ENCODE data around the gene HBP1.

The HBP1 gene

DNA sequence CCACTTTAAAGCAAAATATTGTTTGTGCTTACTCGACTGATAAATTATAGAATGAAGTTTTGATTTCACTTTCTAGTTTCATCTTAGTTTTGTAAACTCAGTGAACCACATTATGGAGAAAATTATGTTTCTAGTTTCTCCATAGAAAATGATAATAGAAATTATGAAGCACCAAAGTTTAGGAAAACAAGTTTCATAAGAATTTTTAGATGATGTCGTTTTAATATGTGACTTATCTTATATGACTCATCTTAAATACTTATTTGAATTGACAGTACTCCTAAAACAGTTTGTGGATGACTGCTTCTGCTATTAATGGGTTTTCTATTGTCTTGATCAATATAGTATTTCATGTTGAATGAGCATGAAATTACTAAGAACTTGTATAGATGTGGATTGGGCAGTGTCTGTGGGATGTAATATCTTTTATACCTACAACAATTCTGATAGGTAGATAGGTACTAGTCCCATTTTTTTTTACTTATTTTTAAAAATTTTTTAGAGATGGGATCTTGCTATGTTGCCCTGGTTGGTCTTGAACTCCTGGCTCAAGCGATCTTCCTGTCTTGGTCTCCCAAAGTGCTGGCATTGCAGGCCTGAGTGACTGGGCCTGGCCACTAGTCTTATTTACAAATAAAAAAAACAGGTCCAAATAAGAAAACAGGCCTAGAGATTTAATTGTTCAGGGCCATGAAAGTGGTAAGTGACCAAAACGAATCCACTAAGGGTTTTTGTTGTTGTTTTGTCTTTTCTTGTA is 3.7 kb downstream of the HBP1 start:
- no peak overlapping the region for H3K4me3 ChIP-seq (ENCODE audit: low read depth, low read length)
- TF ChIP-seq, protein P1, sequence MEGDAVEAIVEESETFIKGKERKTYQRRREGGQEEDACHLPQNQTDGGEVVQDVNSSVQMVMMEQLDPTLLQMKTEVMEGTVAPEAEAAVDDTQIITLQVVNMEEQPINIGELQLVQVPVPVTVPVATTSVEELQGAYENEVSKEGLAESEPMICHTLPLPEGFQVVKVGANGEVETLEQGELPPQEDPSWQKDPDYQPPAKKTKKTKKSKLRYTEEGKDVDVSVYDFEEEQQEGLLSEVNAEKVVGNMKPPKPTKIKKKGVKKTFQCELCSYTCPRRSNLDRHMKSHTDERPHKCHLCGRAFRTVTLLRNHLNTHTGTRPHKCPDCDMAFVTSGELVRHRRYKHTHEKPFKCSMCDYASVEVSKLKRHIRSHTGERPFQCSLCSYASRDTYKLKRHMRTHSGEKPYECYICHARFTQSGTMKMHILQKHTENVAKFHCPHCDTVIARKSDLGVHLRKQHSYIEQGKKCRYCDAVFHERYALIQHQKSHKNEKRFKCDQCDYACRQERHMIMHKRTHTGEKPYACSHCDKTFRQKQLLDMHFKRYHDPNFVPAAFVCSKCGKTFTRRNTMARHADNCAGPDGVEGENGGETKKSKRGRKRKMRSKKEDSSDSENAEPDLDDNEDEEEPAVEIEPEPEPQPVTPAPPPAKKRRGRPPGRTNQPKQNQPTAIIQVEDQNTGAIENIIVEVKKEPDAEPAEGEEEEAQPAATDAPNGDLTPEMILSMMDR (conservative IDR thresholded peaks at IDR 0.05; ENCODE audit: low read depth, low read length), result no peak
- DNase-seq (ENCODE audit: low read depth), result no peak

DNA sequence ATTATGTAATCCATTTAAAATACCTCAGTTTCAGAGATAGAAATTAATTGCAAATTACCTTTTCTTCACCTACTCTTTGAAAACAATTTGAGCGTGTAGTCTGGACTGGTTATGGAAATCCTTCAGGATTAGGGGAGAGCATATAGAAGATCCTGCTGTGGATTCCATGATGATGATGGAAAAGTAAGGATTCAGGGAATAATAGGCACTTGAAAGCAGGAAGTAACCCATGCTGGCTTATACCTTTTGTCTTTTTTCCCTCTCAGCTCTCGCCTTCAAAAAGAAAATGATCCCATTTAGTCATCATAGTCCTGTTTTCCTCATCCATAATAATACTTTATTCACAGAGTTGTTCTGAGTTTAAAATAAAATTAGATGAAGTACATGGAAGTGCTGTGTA is 4.4 kb downstream of the HBP1 start:
- TF ChIP-seq, protein P1 (conservative IDR thresholded peaks at IDR 0.05; ENCODE audit: low read depth, low read length), result no peak
- DNase-seq (ENCODE audit: low read depth), result no peak
- H3K4me3 ChIP-seq (ENCODE audit: low read depth, low read length), result no peak overlapping the region

DNA sequence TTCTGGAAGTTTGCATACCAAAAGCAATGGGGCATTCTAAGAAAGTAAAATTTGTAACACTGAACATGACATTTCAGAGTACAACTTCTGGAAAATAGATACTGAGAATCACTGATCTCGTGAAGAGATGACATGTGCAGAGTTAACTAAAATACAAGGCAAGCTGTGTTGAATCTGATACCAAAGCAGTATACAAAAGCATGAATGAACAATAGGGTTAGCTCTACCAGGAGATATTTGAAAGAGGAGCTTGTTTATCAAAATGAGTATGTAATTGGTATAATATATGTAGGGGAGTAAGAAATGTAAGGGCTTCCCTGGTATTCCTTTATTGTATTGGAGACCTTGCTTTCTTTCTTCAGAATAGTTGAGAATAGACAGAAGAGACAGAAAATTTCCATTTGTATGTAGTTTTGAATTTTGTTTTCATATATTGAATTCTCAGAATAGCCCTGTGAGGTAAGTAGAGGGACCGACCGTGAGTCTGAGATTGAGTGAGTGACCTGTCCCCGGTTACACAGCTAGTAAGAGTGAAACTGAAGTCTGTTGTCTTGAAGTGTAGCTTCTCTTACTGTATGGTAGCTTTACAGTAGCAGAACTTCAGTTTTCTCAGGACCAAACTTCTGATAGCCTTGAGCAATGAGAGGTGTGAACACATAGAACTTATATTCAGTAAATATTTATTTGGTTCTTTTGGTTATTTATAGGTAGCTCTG is 5.0 kb downstream of the HBP1 start:
- TF ChIP-seq, protein P1 (conservative IDR thresholded peaks at IDR 0.05; ENCODE audit: low read depth, low read length), result no peak
- no peak overlapping the region for H3K4me3 ChIP-seq (ENCODE audit: low read depth, low read length)
- no peak for DNase-seq (ENCODE audit: low read depth)

DNA sequence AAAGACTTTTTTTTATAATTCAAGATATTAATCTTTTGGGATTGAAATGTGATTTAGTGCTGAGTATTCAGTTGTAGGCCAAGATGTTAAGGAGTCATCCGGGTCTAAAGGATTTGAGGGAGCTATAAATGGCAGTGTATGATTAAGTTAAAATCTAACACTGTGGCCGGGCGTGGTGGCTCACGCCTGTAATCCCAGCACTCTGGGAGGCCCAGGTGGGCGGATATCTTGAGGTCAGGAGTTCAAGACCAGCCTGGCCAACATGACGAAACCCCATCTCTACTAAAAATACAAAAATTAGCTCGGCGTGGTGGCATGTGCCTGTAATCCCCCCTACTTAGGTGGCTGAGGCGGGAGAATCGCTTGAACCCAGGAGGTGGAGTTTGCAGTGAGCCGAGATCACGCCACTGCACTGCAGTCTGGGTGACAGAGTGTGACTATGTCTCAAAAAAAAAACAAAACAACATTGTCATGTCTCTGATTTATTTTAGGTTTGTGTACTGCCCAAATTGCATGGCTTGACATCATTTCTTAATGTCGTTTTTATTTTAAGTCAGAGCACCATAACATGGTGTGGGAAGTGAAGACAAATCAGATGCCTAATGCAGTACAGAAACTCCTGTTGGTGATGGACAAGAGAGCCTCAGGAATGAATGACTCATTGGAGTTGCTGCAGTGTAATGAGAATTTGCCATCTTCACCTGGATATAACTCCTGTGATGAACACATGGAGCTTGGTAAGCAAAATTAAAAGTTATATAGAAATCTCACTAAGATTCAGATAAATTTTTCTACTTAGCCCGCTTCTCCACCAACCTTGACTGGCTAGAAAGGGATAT is 10.7 kb downstream of the HBP1 start:
- DNase-seq (ENCODE audit: low read depth), result peak; percentile 56
- TF ChIP-seq, protein P1 (conservative IDR thresholded peaks at IDR 0.05; ENCODE audit: low read depth, low read length), result no peak
- H3K4me3 ChIP-seq (ENCODE audit: low read depth, low read length), result no peak overlapping the region

DNA sequence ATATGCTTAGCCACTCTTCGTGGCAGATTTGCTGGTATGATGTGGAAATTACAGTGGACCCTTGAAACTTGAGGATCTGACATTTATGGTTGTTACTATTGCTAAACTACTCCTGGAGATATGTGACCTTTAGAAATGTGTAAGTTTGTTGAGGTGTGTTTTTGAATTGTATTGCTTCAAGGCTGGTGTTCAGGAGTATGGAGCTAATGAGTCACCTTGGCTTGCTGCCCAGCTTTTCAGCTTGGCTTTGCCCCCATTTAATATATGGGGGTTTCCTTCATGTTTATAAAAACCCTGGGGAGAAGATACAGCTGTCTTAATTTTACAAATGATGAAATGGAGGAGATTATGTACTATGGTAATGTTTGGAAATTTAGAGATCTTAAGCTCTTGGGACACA is 11.6 kb downstream of the HBP1 start:
- TF ChIP-seq, protein P1 (conservative IDR thresholded peaks at IDR 0.05; ENCODE audit: low read depth, low read length), result no peak
- peak; percentile 92 for DNase-seq (ENCODE audit: low read depth)
- no peak overlapping the region for H3K4me3 ChIP-seq (ENCODE audit: low read depth, low read length)

DNA sequence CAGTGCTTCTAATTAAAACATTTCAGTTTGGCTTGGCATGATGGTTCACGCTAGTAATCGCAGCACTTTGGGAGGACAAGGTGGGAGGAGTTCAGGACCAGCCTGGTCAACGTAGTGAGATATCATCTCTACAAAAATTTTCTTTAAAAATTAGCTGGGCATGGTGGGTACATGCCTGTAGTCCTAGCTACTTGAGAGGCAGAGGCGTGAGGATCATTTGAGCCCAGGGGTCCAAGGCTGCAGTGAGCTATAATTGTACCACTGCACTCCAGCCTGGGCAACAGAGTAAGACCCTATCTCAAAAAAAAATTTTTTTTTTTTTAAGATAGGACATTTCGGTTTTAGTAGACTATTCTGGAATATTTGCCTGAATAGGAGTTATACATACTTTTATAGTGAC is 12.4 kb downstream of the HBP1 start:
- no peak overlapping the region for H3K4me3 ChIP-seq (ENCODE audit: low read depth, low read length)
- no peak for DNase-seq (ENCODE audit: low read depth)
- TF ChIP-seq, protein P1 (conservative IDR thresholded peaks at IDR 0.05; ENCODE audit: low read depth, low read length), result no peak

All from choroid plexus epithelial cell (primary cell).